HG03439 (cell line): ENCODE results near the gene FOXP1.

Source experiments
- ATAC-seq: cut with Tn5 transposase; IDR thresholded peaks from one replicate; pipeline ENCODE4 v1.9.1; 2021; ENCODE audit warnings: mild to moderate bottlenecking, moderate library complexity; ENCODE audit not compliant: unreplicated experiment

FOXP1 gene

GRCh38 chr3:71202848-71203533, 380.5 kb downstream of the FOXP1 start:
- no peak for ATAC-seq

DNA sequence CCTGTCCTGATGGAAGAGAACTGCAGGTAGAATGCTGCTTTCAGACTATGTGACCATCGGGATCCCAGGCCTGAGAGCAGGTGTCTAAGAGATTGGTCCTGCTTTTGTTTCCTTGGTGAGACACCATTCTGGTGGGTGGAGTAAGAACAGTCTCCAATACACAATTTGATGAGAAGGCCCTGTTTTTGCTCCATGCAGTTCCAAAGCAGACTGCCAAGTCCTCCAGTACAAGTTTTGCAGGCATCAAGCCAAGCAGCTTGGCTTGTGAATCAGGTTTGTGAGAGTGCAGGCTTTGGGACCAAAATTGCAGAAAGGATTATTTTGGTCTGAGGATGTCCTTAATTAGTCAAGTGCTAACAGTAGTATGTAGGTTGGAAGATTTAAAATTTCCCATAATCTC, 381.6 kb downstream of the FOXP1 start:
- no peak for ATAC-seq

GRCh38 chr3:71197841-71198565, 385.5 kb downstream of the FOXP1 start:
- ATAC-seq = no peak

- ATAC-seq = no peak
Measured at GRCh38 chr3:71195492-71195891, 388.0 kb downstream of the FOXP1 start.

- ATAC-seq = no peak
Measured at GRCh38 chr3:71194785-71195184, 388.7 kb downstream of the FOXP1 start.

GRCh38 chr3:71191031-71191482, 392.5 kb downstream of the FOXP1 start:
- no peak for ATAC-seq

GRCh38 chr3:71189480-71189879, 394.0 kb downstream of the FOXP1 start:
- no peak for ATAC-seq

DNA sequence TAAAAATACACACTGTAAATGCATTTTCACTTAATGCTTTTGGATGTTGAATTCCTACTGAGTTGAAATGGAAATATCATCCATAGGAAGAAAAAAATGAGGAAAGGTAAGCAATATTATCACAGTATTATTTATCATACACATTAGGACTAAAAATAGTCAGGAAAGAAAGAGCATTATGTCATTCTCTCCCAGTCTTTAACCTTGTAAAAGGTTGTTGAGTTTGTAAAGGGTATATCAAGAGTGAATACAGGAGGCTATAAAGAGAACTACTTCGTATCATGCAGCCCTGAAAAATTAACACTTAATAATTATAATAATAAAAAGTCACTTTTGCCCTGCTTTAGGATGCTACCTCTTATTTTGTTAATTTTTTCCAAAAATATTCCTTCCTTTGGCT, 395.8 kb downstream of the FOXP1 start:
- no peak for ATAC-seq

- no peak for ATAC-seq
Measured at GRCh38 chr3:71186801-71187200, 396.7 kb downstream of the FOXP1 start.

- ATAC-seq = no peak
Measured at GRCh38 chr3:71185733-71186455, 397.6 kb downstream of the FOXP1 start.

DNA sequence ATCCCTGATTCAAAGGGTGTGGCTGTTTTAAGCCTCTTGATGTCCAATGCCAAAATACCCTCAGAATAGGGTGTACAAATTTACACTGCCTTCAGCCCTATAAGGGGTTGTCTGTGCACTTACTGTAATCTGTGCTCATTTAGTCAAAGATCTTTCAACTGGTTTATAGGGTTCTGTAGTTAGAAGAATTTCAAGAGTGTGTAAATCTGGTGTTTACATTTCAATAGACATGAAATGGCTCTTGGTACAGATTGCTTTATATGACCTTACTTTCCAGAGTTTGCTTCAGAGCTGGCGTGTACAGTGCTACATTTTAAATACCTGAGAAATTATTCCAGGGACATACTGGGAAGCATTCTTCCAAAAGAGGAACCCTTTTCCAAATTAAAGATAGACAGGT, 399.3 kb downstream of the FOXP1 start:
- ATAC-seq = no peak

DNA sequence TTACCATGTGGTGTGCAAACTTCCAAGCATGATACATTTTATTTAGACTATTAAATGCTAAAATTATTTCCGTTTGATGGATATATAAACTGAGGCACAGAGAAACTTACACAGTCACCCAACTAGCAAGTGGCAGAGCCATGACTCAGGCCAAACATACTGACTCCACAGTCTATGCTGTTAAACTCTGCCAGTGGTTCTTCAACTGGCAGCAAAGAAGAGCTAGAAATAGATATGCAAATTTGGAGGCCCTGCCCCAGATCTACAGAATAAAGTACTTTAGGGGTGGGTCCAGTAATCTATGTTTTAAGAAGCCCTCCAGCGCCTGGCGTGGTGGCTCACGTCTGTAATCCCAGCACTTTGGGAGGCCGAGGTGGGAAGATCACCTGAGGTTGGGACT, 400.0 kb downstream of the FOXP1 start:
- ATAC-seq = no peak

DNA sequence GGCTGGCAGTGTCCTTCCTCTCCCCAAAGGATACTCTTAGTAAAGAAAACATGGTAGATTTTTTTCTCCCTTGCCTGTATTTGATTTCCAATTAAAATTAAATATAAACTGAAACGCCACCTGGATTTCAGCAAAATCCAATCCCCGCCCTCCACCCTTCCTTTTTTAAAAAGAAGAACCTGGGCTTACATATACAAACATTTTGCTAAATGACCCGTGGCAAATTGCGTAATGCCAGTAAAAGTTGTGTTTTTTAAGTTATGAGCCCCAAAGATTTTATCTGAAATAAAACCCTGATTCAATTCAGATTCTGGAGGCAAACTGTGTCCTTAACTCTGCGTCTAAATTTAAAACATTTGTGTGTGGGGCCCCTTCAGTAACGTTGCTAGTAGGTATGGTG, 403.0 kb downstream of the FOXP1 start:
- ATAC-seq = no peak

- no peak for ATAC-seq
Measured at GRCh38 chr3:71177375-71177774, 406.2 kb downstream of the FOXP1 start.

DNA sequence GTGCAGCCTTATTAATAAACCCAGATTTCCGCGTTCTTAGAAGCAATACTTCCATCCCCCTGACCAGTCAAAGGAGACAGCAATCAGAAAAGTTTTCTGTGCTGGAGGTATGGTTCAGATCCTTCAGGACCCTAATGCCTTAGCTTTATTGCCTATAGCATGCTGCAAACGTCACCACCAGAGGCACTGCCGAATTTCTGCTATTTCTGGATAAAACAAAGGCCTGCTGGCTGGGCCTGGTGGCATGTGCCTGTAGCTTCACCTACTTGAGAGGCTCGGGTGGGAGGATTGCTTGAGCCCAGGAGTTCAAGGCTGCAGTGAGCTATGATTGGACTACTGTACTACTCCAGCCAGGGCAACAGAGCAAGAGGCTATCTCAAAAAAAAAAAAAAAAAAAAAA, 407.2 kb downstream of the FOXP1 start:
- ATAC-seq = no peak

DNA sequence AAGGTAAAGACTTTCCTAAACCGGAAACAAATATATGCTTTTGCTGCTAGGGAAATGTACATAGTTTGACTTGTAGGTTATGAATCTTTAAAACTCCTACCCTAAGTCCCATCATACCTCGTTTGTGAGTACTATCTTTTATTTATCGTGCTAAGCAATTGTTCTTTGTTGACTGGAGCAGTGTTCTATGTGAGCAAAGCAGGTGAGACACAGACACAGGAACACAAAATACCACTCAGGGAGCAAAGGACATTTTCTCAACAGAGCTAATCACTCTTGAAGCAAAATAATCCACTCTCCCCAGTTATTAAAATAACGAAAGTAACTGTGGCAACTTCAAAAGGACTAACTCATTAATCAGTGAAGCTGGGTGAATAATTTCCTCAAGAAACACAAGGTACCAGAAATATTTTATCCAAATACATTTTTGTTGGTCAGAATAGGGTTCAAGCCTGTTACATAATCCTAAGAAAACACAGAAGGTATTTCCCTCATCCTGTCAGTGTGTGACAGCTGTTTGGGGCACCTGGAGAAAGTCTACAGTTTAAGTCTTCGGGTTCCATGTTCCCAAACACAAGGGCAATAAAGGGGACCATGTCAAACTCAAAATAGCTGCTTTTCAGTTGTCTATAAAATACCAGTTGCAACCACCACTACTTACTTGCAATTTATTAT, 407.7 kb downstream of the FOXP1 start:
- no peak for ATAC-seq

GRCh38 chr3:71172951-71173350, 410.6 kb downstream of the FOXP1 start:
- ATAC-seq = no peak

DNA sequence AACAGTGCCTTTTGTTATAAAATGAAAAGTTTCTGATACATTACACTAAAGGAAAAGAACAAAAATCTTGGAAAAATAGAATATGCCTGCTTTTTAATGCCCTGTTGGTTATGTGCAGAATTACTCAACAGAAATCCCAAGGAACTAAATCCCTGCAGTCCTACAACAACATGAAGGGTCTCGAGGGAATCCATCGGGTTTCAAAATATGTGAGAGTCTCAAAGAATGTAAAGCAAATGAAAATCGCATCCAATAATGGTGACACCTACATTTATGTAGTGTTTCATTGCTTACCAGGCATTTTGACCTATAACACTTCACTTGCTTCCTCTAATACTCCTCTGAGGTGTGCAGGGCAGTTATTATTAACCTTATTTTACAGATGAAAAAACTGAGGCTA, 411.3 kb downstream of the FOXP1 start:
- no peak for ATAC-seq

DNA sequence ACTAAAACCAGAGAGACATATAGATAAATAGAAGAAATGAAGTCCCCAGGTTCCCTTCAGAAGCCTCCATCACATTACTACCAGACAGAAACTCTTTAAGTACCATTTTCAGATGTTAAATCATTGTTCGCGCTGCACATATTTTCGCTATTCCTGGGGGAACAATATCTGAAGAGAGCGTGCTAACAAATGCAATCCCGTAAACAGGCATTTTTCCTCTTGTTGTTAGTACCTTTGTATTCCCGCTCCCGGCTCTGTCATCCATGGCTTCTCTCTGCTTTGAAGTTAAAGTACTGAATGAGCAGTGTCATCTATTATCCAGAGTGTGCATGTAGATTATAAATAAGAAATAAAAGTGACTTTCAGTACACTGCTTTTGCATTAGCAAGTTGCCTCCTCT, 412.3 kb downstream of the FOXP1 start:
- no peak for ATAC-seq

GRCh38 chr3:71168880-71169411, 414.6 kb downstream of the FOXP1 start:
- ATAC-seq = no peak

DNA sequence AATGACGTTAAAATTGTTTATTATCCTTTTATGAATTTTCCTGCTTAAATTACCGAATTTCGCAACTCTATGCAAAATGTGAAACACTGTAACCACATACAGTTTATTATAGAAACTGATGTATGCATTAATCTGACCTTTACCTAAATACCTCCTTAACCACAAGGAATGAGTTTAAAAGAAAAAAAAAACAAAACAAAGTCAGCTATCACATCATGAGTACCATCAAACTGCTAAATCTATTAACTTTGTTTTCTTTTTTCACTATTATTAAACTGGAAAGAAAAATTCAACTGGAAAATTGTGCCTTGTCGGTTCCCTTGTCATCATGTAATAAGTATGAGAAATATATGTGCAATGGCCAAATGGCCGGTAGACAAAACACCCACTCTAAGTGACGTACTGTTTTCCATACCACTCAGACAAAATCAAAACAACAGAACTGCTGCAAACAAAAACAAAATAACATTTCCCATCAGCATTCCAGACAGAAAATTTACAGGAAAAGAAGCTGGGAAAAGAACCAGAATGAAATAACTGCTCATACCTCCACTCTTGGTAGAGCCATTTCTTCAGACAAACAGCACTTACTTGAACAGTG, 415.3 kb downstream of the FOXP1 start:
- ATAC-seq = no peak
